Stimulated activated CD8-positive, alpha-beta memory T cell treated with anti-CD3 and anti-CD28 coated beads, Interleukin-7, amount 100 ng/mL, for 1 hour (primary cell): ENCODE measurements around the gene MVB12B.

Experiments
- DNase-seq, 2 donors: peaks; one replicate each; pipeline ENCODE4 v3.0.0-alpha.2; 2020; ENCODE audit warnings: low read depth in 2 of 2

The MVB12B gene

DNA sequence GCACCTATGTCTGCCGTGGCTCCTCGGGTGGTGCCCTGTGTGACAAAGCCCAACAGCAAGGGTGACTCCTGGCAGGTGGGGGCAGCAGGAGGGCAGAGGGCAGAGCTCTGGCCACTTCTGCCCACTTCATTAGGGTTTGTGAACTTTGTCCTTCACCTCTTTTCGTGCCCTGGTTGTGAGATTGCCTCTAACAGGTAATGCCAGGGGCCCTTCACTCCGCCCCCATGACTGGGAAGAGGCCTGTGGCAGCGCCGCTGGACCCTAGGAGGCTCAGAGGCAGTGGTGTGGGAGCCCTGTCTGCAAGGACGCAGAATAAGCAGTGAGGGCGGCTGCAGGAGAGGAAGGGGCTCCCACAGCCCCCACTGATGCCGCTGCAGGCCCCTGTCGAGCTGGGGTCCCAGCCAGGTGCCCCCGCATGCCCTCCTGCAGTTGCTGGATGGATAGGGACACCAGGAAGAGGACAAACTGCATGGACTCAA is 178.4 kb downstream of the MVB12B start:
- no peak for DNase-seq

DNA sequence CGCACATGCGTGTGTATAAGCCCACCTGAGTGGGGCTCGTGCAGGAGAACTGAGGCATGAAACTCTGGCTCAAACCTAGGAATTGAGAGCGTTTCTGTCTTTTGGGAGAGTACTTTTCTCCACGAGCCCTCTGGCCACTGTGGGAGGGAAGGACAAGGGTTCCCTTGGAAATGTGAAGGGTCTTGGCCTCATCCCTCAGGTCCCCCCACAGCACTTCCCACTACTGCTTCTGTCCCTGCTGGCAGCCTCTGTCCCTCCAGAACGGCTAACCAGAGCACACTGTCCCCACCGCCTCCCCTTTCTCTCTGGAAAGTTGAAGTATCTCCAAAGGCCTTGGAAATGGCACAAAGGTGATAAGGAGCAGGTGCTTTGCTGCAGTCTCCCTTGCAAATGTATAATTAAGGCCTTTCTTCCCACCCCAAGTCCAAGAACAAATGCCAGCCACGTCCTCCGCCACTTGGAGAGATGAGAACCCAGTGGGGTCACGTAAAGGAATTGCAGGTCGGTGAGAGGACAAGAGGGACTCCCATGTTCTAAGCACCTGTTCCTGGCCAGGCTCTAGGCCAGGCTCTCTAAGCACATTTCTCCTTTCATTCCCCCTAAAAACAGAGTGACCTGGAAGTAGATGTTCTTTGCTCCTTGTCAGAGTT is 179.2 kb downstream of the MVB12B start:
- DNase-seq, result no peak

DNA sequence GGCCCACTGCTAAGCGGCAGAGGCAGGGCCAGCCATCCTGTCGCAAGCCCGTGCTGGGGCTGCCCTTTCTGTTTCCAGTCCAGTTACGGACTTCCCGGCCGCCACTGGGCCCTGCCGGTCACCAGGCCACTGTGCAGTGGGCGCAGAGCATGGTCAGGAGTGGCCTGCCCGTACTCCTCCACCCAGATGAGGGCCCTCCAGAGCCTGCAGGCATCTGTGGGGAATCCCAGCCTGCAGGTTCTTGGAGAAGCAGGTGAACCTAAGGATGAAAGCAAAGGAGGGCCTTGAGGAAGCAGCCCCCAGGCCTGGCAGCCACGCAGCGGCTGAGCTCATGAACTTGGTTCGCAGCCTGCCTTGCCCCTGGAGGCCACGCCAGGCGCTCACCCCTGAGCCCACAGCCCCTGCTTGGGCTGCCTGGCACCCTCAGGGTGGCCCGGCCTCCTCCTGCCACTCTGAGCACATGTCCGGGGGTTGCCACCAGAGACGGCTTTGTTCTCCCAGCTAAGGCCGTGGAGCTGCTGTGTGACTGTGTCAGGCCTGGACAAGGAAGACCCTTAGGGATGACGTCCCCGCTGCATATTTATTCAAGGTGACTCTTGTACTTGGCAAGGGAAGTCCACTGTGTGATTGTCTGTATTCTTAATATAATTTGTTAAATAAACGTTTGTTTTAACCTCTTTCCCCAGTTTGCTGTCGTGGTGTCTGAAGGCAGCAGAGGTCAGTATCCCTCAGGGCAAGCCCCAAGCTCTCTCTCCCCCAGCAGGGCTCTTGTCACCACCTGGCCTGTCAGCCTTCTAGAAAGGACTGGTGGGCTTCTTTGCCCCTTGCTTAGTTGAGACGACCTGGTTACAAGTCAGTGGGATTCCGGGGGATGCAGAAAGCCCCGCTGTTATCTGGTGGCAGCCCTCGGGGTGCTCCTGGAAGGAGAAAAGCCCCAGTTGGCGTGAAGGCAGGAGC is 180.0 kb downstream of the MVB12B start:
- DNase-seq, result no peak

DNA sequence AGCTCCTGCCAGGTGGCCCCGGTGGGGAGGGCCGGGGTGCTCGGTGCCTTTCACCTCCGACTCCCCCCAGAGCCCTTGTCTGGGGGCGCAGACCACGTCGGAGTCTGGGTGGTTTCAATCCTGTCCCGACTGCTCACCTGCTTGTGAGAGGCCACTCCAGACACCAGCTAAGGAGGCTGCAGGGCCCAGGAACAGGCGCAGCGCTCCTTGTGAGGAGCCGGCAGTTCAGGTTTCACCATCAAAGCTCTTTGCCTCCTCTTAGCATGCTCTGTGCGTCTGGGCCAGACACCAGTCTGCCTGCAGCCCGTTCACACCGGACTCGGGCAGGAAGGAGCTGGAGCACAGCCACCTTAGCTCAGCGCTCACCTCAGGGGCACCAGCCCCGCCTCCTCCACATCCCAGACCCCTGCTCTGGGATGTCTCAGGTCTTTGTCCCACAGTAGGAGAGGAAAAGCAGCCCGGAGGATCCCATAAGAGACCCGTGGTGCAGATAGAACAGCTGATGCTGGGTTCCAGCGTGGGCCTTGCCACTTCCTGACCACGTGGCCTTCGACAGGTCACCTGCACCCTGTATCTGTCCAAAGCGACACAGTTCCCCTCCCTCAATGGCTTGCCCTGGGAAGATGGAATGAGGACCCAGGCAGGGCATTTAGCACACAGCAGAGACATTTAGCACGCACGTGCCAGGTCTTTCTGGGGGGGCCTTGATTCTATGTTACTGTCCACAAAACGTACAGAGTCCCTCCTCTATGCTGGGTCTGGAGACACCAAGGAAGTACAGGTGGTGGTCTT is 180.9 kb downstream of the MVB12B start:
- no peak for DNase-seq

DNA sequence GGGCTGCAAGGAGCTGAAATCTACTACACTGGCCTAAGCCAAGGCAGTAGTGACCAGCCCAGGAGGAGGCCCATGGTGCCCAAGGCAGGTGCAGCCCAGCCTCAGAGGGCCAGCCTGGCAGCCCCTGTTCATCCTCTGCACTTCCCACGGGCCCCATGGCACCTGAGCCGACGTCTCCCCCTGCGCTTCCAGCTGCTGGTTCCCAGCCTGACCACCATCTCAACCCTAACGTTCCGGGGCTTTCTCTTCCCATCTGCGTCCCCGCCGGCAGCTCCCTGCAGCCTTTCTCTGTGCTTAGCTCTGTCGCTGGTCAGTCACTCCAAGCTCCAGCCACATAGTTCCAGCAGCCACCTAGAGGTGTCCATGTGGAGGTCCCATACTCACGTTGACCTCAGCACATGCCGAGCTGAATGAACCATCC is 181.6 kb downstream of the MVB12B start:
- no peak for DNase-seq

DNA sequence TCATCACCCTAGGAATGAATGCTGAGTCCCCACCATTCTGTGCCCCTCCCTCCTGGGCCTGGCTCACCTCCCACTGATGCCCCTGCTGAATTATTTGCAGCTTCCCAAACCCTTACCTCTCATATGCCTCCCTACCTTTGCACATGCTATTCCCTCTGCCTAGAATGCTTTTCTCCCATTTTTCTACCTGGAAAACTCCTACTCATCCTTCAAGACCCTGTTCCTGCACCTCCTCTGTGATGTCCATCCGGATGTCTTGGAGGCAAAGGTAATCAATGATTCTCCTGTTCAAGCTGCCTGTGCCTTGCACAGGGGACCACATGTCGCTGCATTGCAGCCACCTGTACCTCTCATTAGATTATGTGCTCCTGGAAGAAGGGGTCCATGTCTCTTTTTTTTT is 182.3 kb downstream of the MVB12B start:
- DNase-seq, result no peak

DNA sequence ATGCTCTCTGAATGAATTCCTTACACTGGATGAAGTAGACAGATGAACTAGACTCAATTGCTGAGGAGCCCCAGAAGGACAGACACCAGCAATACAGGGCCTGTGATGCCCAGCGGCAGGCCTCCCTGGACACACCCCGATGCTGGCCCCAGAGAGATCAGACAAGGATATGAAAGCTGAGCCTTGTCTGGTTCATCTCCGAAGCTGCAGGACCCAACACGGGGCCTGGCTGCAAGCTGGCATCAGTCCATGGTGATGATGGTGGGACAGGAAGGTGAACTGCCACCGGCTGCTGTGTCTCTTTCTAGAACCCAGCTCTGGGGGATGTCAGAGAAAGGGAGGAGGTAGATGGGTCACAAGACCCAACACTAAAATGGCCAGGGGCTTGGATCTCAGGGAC is 183.1 kb downstream of the MVB12B start:
- no peak for DNase-seq

DNA sequence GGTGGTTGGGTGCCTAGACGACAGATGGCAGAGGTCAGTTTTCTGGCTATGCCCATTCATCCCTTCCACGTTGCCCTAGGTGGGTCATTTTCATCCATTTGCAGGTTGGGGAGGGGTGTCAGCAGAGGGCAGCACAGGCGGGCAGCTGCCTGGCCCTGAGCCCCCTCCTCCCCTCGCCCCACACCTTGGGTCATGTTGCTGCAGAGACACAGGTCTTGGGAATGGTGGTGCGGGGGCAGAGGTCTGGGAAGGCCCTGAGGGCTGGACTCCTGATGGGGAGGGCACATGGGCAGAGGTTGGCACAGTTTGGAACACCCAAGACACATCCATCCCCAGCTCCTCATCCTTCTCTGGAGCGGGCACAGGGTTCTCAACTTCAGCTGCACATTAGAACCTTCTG is 183.9 kb downstream of the MVB12B start:
- no peak for DNase-seq

DNA sequence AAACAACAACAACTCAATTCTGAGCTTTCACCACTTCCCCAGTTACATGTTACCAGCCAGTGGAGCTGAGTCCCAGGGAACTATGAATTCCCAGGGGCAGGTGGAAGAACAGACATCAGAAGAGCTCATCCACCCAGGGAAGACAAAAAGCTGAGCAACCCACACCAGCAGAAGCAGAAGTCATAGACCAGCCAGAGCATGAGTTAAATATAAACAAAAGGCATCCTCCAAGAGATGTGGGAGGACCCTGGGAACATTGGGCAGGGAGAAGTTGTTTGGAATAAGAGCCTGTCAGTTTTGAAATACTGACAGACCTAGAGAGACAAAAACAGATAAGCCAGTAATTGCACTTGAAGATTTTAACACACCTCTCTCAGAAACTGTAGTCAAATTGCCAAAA is 184.8 kb downstream of the MVB12B start:
- DNase-seq, result no peak

DNA sequence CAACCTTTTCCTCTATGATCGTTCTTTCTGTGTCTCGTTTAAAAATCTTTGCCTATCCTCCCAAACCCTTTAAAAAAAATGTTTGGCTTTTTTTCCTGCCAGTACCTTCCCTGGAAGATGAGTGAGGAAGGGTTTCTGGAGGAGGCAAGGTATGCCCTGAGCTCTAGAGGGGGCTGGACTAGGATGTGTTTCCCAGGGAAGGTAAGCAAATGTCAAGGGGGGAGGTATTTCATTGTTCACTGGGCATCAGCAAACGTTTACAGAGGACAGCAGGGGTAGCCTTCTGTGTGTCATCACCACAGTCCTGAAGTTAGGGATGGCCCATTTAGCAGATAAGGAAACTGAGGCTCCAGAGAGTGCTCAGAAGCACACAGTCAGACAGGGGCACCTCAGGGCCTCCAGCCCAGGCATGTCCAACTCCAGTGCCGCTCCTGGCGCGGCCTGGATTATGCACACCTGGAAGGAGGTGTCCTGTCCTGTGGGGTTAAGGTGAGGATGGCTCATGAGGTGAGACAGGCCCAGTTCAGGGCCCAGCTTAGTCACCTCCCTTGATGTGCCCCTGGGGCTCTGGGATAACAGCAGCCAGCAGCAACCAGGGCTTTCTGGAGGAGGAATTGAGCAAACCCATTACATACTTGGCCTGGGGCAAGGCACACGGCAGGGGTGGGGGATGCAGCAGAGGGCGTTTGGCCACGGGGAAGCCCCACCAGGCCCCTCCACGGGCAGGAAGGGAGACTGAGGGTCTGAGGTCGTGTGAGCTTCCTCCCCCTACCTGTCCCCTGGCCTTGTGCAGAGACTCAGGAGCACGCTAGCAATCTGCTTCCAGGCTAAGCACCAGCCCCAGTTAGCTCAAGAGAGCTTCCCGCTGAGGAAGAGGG is 186.8 kb downstream of the MVB12B start:
- no peak for DNase-seq

DNA sequence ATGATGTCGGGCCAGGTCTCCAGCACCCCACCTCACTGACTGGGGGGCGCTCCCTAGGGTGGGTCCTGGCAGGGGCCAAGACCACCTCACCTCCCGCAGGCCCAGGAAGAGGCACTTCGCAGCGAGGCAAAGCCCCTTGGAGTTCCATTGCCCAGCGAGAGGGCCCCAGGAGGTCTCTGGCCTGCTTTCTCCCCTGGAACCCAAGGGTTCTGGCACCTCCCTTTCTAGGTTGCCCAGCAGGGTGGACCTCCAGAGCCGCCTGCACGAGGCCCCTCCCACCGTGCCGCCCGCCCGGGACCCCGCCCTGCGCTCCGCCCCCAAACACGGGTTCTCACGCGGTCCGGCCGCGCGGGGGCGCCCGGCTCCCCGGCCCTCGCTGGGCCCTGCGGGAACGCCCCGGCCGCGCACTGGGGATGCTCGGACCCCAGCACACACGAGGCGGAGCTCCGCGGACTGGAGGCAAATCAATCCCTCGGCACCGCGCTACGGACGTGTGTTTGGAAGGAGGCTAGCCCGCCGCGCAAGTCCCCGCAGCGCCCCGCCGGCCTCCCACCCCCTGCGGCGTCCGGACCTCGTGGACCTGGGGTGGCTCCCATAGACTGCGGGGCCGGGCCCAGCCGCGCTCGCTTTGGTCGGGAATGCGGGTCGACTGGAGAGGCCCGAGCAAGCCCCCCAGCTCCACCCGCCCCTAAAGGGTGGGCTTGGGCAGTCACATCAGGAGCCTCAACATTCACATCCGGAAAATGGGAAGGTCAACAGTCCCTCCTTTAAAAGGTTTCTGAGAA is 187.6 kb downstream of the MVB12B start:
- peak; percentile 25 to 45 for DNase-seq

DNA sequence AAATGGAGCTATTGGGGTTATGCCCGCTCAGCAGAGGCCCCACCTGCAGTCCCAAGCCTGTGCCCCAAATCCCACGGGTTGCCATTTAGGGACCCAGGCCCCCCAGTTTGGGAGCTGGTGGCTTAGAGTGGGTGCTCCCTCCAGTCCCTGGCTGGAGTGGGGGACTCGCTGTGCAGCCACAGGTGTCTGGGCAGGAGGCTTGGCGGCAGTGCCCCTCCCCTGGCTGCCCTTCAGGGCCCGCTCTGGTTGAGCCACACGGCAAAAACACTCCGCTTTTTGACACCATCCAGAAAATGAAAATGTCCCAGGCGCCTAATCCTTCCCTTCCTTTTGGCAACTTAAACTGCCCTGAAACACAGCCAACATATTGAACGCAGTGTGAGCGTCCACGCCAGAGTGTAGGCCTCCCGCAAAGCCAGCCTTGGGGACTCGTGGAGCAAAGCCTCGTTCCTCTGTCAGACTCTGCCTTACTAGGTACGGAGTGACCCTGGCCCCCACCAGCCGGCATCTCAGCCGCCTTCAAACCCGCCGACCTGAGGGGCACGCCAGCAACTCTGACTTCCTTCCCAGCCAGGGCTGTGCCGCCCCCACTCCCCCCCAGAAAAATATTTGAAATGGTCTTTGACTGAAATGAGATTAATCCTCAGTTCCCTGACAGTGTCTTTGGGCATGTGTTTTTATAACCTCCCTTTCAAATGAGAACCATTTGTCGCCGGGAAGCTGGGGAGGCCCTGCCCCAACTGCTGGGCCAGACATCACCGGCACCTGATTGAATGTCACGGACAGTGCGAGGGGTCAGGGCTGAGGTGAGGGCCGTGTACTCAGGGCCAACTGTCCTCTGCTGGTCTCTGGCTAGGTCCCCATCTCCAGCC is 188.6 kb downstream of the MVB12B start:
- no peak for DNase-seq

DNA sequence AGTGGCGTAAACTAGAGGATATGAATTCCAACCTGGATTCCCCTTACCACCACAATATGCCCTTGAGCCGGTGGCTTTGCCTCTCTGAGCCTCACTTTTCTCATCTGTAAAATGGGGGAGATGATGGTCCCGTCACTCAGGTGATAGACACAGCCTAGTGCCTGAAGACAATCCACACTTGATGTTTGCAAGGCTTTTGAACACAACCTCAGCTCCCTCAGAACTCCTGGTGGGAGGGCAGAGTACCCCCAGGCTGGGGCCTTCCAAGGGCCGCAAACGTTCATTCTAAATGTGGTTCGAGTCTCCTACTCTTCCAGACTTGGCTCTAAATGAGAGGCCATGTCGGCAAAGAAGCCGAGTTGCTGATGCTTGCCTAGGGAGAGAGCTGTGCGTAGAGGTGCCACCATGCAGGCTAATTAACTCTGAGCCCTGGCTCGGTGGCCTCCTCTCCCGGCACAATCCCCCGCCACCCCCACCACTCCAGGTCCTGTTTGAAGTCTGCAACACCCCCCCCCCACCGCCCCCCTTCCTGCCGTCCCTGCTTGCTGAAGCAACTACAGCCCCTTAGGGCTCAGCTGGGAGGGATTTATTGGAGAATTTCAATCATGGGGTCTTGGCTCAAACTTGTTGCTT is 189.4 kb downstream of the MVB12B start:
- no peak for DNase-seq

DNA sequence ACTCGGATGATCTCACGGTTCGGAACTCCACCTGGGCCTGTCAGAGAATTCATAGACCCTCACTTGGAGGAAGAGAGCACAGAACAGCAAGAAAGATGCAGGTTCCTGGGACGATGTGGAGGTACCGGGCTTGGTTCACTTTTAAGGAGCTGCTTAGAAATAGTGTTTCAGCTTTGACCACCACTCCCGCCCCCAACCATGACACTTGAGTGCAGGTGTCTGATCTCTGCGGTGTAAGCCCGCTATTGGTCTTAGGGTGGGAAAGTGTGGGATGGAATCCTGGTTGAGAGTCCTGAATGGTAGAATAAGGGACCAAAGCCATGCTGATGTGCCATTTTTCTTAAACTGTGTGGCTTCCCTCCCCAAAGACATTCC is 189.9 kb downstream of the MVB12B start:
- no peak for DNase-seq

DNA sequence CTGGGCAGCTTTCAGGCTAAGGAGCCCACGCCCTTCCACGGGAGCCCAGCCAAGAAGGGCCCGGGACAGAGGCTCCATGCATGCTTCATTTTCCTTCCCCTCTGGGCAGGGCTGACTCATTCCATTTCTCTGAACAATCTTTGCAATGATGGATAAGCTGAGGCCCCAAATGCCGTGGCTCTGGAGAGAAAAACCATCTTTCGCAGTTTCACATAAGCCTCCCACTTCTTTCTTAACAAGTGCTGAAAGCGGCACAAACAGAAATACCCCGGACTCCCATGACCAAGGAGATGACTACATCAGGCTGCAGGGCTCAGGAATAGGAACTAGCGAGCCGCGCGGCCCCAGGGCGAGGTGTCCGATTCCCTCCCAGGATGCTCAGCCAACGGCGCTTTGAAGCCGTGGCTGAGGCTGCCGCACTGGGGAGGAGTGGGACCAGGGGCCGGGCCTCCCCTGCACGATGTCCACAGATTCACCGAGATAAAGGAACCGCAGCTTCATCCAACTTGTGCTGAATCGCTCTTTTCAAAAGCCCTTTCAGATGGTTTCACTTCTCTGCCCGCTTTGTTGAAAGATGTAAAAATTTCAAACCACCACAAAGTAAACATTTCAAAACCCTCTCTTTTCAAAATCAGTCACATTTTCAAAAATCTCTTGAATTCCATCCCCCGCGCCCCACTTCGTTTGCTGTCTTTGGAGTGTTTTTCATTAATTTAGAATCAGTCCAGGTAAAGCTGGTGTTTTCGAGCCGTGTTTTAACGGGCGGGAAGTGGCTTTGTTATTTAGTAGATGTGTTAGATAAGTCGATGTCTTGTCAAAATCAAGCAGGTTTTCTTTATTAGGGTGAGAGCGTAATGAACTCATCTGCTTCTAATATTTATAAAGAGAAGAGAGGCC is 190.6 kb downstream of the MVB12B start:
- DNase-seq, result no peak

DNA sequence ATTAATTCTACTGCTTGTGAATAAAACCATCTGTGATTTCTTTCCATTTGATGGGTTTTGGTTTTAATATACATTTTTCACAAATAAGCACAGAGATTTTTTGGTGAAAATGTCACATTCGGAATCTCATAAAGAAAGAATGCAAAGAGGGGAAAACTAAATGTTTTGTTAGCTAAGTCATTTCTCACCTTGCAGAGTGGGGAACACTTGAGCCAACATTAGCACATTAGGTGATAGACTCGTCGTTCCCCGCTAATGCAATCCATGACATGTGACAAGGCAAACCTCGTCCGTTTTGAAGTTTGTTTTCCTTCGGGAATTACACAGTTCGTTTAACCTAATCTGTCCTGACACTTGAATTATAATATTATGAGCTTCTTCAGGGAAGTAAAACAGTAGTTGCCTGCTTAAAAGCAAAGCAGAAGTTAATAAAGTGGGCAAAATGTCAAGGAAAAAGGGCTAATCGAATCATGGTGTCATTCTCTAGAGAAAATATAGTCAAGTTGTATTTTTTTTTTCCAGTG is 191.3 kb downstream of the MVB12B start:
- DNase-seq, result no peak

DNA sequence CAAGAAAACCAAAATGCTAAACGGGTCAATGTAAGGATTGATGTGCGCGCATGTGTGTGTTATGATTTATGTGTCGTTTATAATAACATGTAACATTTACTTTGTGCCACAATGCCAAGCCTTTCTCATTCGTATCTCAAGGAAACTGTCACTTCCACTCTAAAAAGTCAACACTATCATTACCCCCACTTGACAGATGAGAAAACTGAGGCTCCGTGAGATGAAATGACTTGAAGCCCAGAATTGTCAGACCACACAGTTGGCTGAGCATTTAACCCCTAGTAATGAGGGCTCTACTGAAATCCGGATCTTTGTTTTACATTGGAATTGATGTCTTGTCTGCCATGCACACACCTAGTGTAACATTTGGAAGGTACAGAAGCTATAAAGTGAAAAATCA is 192.1 kb downstream of the MVB12B start:
- no peak for DNase-seq
